Rectal smooth muscle tissue (tissue), 1 donor: ENCODE measurements around the gene TOMM34.

Experiments
- H3K27ac ChIP-seq: one replicate; pipeline ENCODE4 v1.7.0; 2013; ENCODE audit warnings: low read depth, low read length, inconsistent platforms
- H3K27me3 ChIP-seq: one replicate; pipeline ENCODE4 v1.7.0; 2013; ENCODE audit warnings: low read length; ENCODE audit not compliant: control insufficient read depth, insufficient read depth
- H3K36me3 ChIP-seq: one replicate; pipeline ENCODE4 v1.7.0; 2013; ENCODE audit warnings: low read length; ENCODE audit not compliant: control insufficient read depth, insufficient read depth
- H3K4me1 ChIP-seq: one replicate; pipeline ENCODE4 v1.7.0; 2013; ENCODE audit warnings: low read length; ENCODE audit not compliant: control insufficient read depth, insufficient read depth
- H3K4me3 ChIP-seq: one replicate; pipeline ENCODE4 v1.7.0; 2013; ENCODE audit warnings: low read length
- H3K9ac ChIP-seq: one replicate; pipeline ENCODE4 v1.7.0; 2013; ENCODE audit warnings: low read length

Gene TOMM34

DNA sequence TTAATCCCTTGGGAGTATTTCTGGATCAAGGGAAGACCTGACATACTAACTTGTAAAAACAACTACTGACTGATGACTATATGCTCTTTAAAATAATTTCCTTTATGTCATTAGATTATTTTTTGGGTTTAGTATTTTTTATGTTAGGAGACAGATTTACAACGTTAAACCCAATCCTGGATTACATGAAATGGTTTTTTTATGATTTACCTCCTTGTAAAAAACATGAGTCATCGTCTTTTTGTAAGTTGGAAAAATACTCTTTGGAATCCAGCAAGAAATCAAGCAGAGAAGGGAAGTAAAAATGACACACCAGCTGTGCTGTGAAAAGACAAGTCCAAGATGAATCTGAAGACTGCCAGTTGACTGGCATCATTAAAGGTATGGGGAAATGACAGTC, 12.9 kb upstream of the TOMM34 start:
- Histone ChIP-seq H3K4me1 (no peaks in the 10 kb centered on the region), H3K27ac (no peak overlapping the region), H3K4me3 (no peak overlapping the region), H3K36me3 (peaks cover 13% of the 10 kb centered on the region), H3K27me3 (no peaks in the 10 kb centered on the region), H3K9ac (no peak overlapping the region)

DNA sequence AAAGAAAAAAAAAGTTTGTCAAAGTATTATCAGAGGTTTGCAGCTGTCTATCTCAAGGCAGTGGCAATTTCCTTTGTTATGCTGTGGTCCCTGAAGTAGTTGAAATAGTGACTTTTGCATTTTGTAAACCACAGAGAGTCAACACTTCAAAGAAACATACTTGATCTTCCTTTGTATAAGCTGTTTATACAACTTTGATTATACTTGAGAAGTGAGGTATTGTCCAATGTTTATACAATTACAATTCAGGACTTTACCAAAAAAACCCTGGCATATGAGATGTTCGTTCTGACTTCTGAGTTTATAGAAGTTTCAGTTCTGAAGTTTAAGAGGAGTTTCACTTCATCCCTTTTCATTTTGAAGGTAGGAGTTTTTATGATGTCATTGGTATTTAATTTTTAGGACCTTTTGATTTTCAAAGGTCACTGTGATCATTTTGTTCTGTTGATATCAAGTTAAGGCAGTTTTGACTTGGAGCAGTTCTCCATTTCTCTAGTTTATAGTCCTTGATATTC, 10.1 kb upstream of the TOMM34 start:
- Histone ChIP-seq H3K36me3 (peaks cover 13% of the 10 kb centered on the region), H3K27ac (no peak overlapping the region), H3K4me3 (no peak overlapping the region), H3K27me3 (no peaks in the 10 kb centered on the region), H3K4me1 (no peaks in the 10 kb centered on the region), H3K9ac (no peak overlapping the region)

DNA sequence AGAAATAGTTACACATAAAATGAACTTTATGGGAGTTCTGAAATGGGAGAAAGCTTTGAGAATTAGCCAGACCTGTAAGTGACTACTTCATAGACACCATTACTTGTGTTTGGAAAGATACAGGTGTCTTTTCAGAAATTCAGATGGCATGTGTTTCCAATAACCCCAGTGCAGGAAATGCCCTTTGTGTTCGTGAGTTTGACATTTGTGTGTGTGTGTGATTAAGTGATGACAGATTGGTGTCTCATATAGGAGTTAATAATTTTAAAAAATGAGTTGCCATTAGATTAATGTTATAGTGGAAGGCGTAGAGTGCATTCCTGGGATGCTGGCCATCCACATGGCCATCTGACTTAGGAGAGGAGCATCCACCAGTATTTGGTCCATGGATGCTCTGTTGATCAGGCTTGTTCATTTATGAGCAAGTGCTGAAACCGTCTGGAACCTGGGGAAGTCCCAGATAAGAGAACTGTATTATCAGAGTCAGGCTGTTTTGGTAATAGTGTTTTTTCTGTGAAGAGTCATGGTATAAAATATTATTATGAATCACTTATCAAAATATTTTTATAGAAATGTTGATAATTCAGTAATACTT, 9.2 kb upstream of the TOMM34 start:
- H3K4me3 ChIP-seq: no peak overlapping the region
- H3K27ac ChIP-seq: no peak overlapping the region
- H3K9ac ChIP-seq: no peak overlapping the region
- H3K27me3 ChIP-seq: no peaks in the 10 kb centered on the region
- H3K4me1 ChIP-seq: no peaks in the 10 kb centered on the region
- H3K36me3 ChIP-seq: peaks cover 9% of the 10 kb centered on the region

DNA sequence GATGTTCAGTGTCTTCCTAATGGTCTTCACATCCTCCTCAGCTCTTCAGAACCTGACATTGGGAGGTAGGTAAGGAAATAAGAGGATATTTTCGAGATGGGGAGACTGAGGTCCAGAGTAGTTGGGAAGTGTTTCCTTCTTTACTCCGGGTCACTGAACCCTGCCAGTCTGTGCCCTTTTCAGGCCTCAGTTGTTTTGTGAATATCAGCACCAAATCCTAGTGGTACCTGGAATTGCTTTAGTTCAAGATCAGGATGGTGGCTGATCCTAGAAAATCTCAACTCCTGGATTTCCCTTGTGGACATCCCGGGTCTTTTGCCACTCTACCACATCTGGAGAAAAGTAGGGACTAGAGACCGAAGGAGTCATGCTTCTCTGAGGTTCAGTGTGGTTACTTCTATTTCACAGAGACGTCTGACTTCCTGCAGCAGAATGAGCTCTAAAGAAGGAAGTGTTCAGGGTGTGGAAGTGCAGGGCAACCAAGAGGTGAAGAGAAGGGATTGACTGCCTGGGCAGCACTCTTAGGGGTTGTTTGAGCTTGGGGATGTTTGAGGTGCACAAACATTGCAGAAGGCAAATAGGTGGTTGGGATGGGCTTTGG, 7.1 kb upstream of the TOMM34 start:
- Histone ChIP-seq H3K4me1 (no peaks in the 10 kb centered on the region), H3K9ac (peak overlapping the region; percentile 86), H3K27ac (no peak overlapping the region), H3K36me3 (peaks cover 2% of the 10 kb centered on the region), H3K27me3 (no peaks in the 10 kb centered on the region), H3K4me3 (peak overlapping the region; percentile 96)

DNA sequence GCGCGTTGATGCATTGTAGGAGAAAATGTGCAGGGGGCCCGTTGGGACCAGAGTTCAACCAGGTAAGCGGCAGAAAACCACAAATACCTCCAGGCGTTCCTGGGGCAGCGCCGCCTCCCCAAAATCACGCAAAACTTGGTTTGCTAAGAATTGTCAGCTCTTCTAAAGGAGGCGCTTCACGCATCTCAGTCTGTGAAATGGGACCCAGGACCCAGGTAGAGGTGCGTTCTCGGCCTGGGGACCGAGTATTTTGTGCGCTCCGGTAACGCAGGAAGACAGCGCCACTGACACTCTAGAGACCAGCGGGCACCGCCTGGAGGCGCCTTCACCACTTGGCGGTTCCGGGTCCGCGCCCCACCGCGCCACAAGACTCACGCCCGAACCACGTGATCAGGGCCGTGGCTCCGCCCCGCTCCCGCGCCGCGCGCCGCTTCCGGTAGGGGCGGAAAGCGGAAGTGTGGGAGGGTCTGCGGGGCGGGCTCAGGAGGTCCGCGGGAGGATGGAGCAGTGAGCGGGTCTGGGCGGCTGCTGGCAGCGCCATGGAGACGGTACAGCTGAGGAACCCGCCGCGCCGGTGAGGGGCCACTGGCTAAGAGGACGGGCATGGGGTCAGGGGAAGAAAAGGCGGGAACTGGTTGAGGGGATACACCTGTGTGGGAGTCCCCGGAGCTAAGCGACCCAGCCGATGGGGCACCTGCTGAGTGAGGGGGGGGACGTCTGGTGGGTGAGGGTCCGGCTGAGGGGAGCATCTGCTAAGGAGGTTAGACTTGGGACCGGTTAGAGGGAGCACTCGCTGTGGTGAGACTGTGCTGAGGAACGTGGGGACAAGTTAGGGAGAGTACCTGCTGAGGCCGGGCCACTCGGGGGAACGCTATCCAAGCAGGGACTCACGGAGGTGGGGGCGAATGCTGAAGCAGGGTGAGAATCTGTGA, 6.1 kb upstream of the TOMM34 start, which contains the start of gene STK4:
Gene STK4 (plus strand): TSS at position 483 of the 932 bp plus-strand sequence. CDS start 57 bp downstream, at position 540.
- Histone ChIP-seq H3K36me3 (peaks cover 2% of the 10 kb centered on the region), H3K4me1 (no peaks in the 10 kb centered on the region)

DNA sequence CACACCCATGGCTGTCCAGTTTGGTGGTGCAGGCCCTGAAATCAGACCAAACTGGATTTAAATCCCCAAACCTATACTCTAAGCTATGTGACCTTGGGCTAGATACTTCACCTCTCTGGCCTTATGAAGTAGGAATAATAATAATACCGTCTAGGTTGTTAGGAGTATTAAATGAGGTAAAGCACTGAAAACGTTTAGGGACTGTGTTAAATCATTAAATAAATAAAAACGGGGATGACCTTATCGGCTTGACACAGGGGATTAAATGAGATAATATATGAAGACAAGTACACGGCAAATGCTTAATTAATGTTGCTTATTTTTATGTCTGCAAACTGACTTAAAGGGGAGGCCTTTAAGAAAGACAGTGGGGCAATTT, 5.4 kb upstream of the TOMM34 start:
- Histone ChIP-seq H3K4me3 (peak overlapping the region; percentile 96), H3K27me3 (no peaks in the 10 kb centered on the region), H3K36me3 (peaks cover 2% of the 10 kb centered on the region), H3K9ac (no peak overlapping the region), H3K27ac (peak overlapping the region; percentile 76), H3K4me1 (no peaks in the 10 kb centered on the region)

More for the DNA sequence above, 6.1 kb upstream of the TOMM34 start, which contains the start of gene STK4:
- Histone ChIP-seq H3K9ac (peak within 1 kb of the TSS; percentile 86), H3K27me3 (no peaks in the 10 kb centered on the region), H3K27ac (peak within 1 kb of the TSS; percentile 76), H3K4me3 (peak within 1 kb of the TSS; percentile 96)

DNA sequence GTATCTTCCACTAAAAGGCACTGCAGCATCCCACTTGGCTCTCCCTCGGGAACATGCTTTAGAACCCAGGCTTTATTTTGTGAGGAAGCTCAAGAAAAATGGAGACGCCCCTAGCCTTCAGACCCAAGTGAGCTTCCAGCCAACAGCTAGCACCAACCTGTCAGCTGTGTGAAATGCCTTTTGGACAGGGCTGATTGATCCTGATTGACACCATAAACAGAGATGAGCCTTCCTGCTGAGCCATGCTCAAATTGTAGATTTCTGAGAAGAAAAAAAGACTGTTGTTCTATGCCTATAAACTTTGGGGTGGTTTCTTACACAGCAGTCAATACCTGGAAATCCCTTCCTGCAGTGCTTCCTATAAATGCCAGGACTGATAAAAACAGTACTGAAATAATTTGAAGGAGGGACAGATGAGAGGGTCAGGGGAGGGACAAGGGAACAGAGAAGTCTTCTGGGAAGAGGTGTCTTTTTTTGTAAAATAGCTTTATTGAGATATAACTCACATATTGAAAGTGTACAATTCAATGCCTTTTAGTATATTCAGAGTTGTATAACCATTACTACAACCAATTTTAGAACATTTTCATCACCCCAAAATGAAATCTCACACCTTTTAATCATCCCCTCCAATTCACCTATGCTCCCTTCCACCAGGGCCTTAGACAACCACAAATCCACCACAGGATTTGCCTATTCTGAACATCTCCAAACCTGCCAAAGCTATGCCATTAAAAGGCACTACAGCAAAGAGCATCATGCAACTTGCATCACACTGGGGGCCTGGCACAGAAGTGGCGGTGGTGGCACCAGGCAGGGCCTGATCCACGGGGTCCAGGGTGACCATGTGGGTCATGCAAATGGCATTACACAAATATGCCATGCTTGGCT, 3.4 kb upstream of the TOMM34 start:
- Histone ChIP-seq H3K9ac (no peak overlapping the region), H3K27me3 (no peaks in the 10 kb centered on the region), H3K4me3 (no peak overlapping the region), H3K36me3 (peaks cover 2% of the 10 kb centered on the region), H3K4me1 (peaks cover 3% of the 10 kb centered on the region), H3K27ac (no peak overlapping the region)

DNA sequence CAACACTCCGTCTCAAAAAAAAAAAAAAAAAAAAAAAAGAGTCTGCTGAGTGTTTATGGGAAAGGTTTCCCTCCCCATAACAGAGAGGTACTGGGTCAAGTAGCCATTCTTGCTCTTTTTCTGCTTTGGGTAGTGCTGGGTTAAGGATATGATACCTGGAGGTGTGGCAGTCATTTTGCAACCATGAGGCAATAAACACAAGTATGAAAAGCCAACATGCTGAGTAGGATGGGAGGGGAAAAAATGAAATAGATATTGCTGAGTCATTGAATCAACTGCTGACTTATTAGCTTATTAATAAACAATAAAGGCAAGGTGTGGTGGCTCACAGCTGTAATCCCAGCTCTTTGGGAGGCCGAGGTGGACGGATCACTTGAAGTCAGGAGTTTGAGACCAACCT, 2.3 kb upstream of the TOMM34 start:
- Histone ChIP-seq H3K27ac (no peak overlapping the region), H3K27me3 (no peaks in the 10 kb centered on the region), H3K9ac (no peak overlapping the region), H3K4me1 (peaks cover 3% of the 10 kb centered on the region), H3K36me3 (peaks cover 2% of the 10 kb centered on the region), H3K4me3 (no peak overlapping the region)

DNA sequence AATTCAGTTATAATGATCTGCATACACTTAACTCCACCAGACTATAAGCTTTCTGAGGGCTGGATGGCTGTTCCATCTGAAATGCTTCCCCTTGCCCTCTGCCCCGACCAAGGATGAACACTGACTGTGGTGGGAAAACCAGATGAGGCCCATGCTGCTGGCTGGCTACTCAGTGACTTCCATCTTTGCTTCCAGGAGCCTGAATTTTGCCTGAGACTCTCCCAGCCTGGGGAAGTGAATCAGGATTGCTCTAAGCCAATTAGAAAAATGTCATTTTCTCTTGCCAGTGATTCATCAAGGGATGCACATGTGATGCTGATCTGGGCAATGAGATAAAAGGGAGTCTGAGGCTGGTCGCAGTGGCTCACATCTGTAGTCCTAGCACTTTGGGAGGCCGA, 1.7 kb upstream of the TOMM34 start:
- peaks cover 3% of the 10 kb centered on the region for H3K4me1 ChIP-seq
- H3K27ac ChIP-seq: no peak overlapping the region
- no peak overlapping the region for H3K9ac ChIP-seq
- H3K4me3 ChIP-seq: no peak overlapping the region
- H3K27me3 ChIP-seq: no peaks in the 10 kb centered on the region
- peaks cover 2% of the 10 kb centered on the region for H3K36me3 ChIP-seq

DNA sequence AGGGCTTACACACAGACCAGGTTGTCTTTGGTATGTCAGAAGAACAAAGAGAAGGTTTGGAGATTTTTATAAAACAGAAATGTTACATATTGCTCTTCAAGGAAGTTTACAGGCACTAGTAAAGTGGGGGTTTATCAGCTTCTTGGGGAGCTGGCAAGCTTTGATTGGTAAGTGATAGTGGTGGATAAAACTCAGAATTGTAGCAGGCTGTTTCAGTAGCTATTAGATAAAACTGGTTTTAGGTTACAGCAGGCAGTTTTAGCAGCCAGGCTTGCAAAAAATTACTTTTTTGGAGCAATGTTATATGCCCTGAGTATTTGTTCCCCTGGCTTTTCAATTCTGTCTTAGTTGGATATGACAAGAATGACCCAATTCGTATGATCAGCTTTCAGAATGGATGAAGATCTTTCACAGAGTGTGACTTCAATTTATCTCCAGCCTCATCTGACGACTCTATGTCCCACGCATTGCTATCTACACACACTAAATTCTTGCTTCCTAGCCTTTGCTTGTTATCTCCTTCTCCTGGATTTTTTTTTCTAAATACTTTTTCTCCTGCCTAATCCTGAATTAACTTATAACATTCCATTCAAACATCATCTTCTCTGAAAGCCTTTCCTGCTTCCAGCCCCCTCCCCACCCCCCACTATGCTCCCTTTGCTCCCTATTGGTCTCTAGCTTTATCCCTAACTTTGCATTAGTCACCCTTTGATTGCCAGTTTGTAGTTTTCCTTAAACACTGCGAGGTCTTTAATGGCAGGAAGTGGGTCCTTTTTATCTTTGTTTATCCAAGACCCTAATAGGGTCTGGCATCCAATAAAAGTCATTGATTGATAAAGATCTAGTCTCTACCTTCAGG, 1.0 kb upstream of the TOMM34 start:
- Histone ChIP-seq H3K27ac (no peak overlapping the region), H3K27me3 (no peaks in the 10 kb centered on the region), H3K4me3 (no peak overlapping the region), H3K4me1 (peaks cover 3% of the 10 kb centered on the region), H3K36me3 (peaks cover 1% of the 10 kb centered on the region), H3K9ac (no peak overlapping the region)

DNA sequence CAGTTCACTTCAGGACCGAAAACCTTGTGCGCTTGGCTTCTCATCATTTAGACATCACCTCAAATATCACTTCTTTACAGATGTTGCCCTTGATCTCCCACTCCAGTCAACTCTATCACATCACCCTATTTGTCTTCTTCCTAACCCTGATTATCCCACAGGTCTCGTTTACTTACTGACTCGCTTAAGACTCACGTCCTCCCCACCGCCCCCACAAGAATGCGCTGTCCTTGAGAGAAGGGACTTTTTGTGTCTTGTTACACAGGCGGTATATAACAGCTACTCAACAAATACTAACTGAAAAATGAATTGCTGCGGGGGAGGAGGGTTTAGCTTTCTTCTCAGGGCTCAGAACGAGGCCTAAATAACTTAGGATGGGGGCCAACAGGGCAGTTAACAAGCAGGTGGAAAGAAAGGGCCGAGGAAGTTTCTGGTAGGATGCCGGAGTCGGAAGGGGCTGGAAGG, 527 bp downstream of the TOMM34 start:
- H3K27ac ChIP-seq: no peak overlapping the region
- peaks cover 8% of the 10 kb centered on the region for H3K36me3 ChIP-seq
- peaks cover 3% of the 10 kb centered on the region for H3K4me1 ChIP-seq
- H3K9ac ChIP-seq: peak overlapping the region; percentile 38
- no peaks in the 10 kb centered on the region for H3K27me3 ChIP-seq
- H3K4me3 ChIP-seq: peak overlapping the region; percentile 77
